HEK293T (cell line): Measurements from ENCODE around the gene TBC1D5.
"Not testable (repeated sequence)": the region's sequence is repeated elsewhere in the genome, so short reads cannot be mapped to it uniquely, and the experiment has no call there.

Experiments
- ELF4 ChIP-seq: fragments of 450-650 bp; IDR thresholded peaks from 2 replicates; pipeline ENCODE4 v1.6.1; 2017; ENCODE audit warnings: antibody characterized with exemption
- FOXK2 ChIP-seq: fragments of 450-650 bp; IDR thresholded peaks from 2 replicates; pipeline ENCODE4 v1.6.1; 2016; ENCODE audit warnings: mild to moderate bottlenecking
- HDGF ChIP-seq: fragments of 450-650 bp; IDR thresholded peaks from 2 replicates; pipeline ENCODE4 v1.6.1; 2017; ENCODE audit warnings: antibody characterized with exemption, borderline replicate concordance
- SUZ12 ChIP-seq: fragments of 450-650 bp; IDR thresholded peaks from 2 replicates; pipeline ENCODE4 v1.6.1; 2016; ENCODE audit warnings: mild to moderate bottlenecking
- TF ChIP-seq, protein P1 (sequence below): fragments of 450-650 bp; IDR thresholded peaks from 2 replicates; pipeline ENCODE4 v1.6.1; 2016

DNA sequence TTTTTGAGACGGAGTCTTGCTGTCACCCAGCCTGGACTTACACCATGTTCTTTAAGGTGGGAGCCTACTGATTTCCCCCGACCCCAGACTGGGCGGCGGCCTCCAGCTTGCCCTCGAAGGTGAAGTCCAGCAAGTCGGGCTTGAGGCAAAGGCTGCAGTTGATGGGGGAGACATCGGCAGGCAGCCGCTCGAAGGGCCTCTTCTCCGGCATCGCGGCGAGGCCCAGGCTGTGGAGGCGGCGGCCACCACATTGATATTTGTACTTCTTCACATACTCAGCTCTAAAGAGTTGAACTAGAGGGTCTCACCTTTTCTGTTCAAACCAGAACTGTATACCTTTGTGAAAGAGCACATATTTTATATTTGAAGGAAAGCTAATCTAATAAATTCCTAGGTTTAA, 36.4 kb downstream of the TBC1D5 start:
- TF ChIP-seq, protein P1, sequence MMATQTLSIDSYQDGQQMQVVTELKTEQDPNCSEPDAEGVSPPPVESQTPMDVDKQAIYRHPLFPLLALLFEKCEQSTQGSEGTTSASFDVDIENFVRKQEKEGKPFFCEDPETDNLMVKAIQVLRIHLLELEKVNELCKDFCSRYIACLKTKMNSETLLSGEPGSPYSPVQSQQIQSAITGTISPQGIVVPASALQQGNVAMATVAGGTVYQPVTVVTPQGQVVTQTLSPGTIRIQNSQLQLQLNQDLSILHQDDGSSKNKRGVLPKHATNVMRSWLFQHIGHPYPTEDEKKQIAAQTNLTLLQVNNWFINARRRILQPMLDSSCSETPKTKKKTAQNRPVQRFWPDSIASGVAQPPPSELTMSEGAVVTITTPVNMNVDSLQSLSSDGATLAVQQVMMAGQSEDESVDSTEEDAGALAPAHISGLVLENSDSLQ: not testable (repeated sequence)
- not testable (repeated sequence) for TF ChIP-seq HDGF, SUZ12, FOXK2, ELF4
